Muscle layer of duodenum (tissue), 2 donors: ENCODE data around the gene SLC5A11.
"Not testable (repeated sequence)": the region's sequence is repeated elsewhere in the genome, so short reads cannot be mapped to it uniquely, and the experiment has no call there.

ENCODE experiments used
- H3K27ac ChIP-seq: one replicate; pipeline ENCODE4 v1.7.0; 2013; ENCODE audit warnings: mild to moderate bottlenecking, low read length
- H3K27me3 ChIP-seq: one replicate; pipeline ENCODE4 v1.7.0; 2013; ENCODE audit warnings: low read depth, mild to moderate bottlenecking, control low read depth, low read length
- H3K36me3 ChIP-seq, 2 donors: one replicate each; pipeline ENCODE4 v1.7.0; 2013; ENCODE audit warnings: low read length in 2 of 2, control low read depth in 1 of 2, mild to moderate bottlenecking in 1 of 2; ENCODE audit not compliant: insufficient read depth in 2 of 2, control insufficient read depth in 1 of 2
- H3K4me1 ChIP-seq, 2 donors: one replicate each; pipeline ENCODE4 v1.7.0; 2013; ENCODE audit warnings: low read length in 2 of 2, mild to moderate bottlenecking in 2 of 2, control low read depth in 1 of 2, moderate library complexity in 1 of 2; ENCODE audit not compliant: insufficient read depth in 2 of 2, control insufficient read depth in 1 of 2
- H3K4me3 ChIP-seq, 2 donors: one replicate each; pipeline ENCODE4 v1.7.0; 2013; ENCODE audit warnings: low read length in 2 of 2, low read depth in 1 of 2, mild to moderate bottlenecking in 1 of 2
- H3K9me3 ChIP-seq, 2 donors: one replicate each; pipeline ENCODE4 v1.7.0; 2013; ENCODE audit warnings: low read length in 2 of 2, control low read depth in 1 of 2, mild to moderate bottlenecking in 1 of 2; ENCODE audit not compliant: control insufficient read depth in 1 of 2
- donor health status: healthy.

Gene SLC5A11

DNA sequence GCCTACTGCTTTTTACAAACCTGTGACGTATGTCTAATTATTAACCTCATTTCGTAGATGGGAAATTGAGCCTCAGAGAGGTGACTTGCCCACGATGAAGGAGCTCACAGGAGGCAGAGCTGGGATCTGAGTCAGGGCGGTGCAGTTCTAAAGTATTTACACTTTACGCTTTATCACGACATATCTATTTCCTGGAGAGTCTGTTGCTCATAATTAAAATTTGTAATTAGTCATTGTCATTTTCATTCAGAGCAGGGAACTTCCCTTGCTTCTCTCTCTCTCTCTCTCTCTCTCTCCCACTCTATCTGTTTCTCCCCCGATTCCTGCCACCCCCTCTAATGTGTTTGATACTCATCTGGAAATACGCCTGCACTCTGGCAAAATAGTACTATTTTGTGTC lies 5.9 kb downstream of the SLC5A11 start:
- Histone ChIP-seq H3K4me3 (no peak overlapping the region), H3K27me3 (no peaks in the 10 kb centered on the region), H3K36me3 (no peaks in the 10 kb centered on the region), H3K27ac (no peak overlapping the region), H3K9me3 (no peaks in the 10 kb centered on the region), H3K4me1 (peaks cover 0 to 8% of the 10 kb centered on the region in 2 donors)

DNA sequence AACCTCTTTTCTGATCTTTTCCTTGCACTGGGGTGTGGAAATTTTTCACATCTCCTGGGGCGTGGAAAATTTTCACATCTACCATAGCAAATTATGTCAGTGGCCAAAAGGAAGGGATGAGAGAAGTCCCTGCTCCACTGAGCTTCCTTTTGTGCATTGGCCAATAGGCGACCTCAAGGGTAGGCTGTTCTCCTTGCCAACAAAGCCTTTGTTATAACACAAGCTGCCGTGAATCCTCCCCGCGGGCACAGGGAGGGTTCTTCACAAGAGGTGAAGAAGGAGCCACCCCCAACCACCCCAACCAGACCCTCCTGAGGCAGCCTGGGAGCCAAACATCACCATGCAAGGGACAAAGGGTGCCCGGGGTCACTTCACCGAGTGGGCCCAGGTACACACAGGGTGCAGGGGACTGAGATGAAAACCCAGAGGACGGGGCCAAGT lies 6.5 kb downstream of the SLC5A11 start:
- no peak overlapping the region for H3K4me3 ChIP-seq
- H3K4me1 ChIP-seq, result peaks cover 0 to 8% of the 10 kb centered on the region in 2 donors
- H3K27me3 ChIP-seq, result no peaks in the 10 kb centered on the region
- no peak overlapping the region for H3K27ac ChIP-seq
- H3K36me3 ChIP-seq, result no peaks in the 10 kb centered on the region
- H3K9me3 ChIP-seq, result no peaks in the 10 kb centered on the region

DNA sequence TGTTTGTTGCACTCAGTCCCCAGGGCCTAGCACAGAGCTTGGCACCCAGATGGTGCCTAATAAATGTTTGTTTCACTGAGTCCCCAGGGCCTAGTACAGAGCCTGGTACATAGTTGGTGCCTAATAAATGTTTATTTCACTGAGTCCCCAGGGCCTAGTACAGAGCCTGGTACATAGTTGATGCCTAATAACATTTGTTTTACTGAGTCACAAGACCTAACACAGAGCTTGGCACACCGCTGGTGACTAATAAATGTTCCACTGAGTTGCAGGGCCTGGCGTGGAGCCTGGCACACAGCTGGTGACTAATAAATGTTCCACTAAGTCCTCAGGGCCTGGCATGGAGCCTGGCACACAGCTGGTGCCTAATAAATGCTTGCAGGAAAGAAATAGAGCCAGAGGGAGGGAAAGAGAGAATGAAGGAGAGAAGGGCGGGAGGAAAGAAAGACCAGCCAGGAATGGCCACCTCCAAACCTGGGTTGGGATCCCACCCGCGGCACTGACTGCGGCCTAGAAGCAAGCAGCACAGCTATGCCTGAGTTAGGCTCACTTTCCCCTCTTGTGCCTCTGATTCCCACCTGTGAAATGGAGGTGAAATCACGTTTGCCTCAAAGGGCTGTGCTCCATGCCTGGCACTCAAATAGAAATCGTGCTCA lies 7.5 kb downstream of the SLC5A11 start:
- Histone ChIP-seq H3K36me3 (no peaks in the 10 kb centered on the region), H3K27ac (no peak overlapping the region), H3K27me3 (no peaks in the 10 kb centered on the region), H3K4me1 (peaks cover 0 to 8% of the 10 kb centered on the region in 2 donors), H3K4me3 (no peak overlapping the region), H3K9me3 (no peaks in the 10 kb centered on the region)

DNA sequence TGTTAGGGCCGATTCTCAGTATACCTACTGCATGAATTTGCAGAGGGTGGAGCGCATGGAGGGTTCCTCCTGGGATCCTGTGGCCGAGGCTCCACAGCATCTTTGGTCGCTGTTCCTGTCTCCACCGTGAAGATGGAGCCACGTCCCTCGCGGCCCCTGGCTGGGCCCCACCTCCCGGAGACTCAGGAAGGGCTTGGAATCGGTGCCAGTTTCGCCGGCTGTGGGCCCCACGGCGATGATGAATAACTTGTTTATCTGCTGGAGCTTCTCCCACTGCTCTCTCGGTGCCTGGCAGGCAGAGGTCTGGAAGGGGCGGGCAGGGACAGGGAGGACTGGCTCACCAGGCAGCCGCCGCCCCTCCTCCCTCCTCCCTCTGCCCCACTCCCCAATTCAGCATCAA lies 8.1 kb downstream of the SLC5A11 start:
- Histone ChIP-seq H3K4me3 (peak overlapping the region in 1 of 2 donors; percentile 32), H3K27ac (no peak overlapping the region), H3K27me3 (no peaks in the 10 kb centered on the region), H3K9me3 (no peaks in the 10 kb centered on the region), H3K4me1 (peaks cover 0 to 8% of the 10 kb centered on the region in 2 donors), H3K36me3 (no peaks in the 10 kb centered on the region)

DNA sequence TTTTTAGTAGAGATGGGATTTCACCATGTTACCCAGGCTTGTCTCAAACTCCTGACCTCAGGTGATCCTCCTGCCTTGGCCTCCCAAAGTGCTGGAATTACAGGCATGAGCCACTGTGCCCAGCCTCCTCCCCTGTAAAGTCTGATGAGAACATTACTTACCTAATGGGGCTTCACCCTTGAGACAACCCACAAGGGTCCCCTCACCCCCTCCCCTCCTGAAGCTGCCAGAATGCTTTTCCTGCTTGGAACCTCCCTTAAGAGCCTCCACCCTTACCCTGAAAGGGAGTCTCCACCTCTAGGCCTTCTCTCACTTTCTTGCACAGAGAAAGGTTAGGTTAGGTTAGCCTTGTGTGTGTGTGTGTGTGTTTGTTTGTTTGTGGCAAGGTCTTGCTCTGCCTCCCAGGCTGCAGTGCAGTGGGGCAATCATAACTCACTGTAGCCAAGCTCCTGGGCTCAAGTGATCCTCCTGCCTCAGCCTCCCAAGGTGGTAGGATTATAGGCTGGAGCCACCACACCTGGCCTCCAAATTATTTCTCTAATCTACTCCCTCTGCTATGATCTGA lies 8.9 kb downstream of the SLC5A11 start:
- H3K36me3 ChIP-seq, result no peaks in the 10 kb centered on the region
- no peak overlapping the region for H3K4me3 ChIP-seq
- no peaks in the 10 kb centered on the region for H3K9me3 ChIP-seq
- no peaks in the 10 kb centered on the region for H3K27me3 ChIP-seq
- peaks cover 0 to 8% of the 10 kb centered on the region in 2 donors for H3K4me1 ChIP-seq
- H3K27ac ChIP-seq, result no peak overlapping the region

DNA sequence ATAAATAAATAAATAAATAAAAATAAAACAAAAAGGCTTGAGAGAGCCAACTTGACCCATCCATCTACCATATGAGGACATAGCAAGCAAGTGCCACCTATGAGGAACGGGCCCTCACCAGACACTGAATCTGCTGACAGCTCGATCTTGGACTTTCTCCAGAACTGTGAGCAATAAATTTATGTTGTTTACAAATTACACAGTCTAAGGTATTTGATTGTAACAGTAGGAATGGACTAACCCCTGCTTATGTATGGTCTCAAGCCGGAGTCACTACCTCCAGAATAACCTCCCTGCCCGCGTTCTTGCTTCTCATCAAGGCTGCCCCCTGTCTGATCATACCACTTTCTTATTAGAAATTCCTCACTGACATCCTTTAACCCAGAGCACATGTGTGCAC lies 9.9 kb downstream of the SLC5A11 start:
- Histone ChIP-seq H3K4me3 (no peak overlapping the region), H3K36me3 (no peaks in the 10 kb centered on the region), H3K4me1 (peaks cover 0 to 8% of the 10 kb centered on the region in 2 donors), H3K27me3 (no peaks in the 10 kb centered on the region), H3K27ac (no peak overlapping the region), H3K9me3 (no peaks in the 10 kb centered on the region)

DNA sequence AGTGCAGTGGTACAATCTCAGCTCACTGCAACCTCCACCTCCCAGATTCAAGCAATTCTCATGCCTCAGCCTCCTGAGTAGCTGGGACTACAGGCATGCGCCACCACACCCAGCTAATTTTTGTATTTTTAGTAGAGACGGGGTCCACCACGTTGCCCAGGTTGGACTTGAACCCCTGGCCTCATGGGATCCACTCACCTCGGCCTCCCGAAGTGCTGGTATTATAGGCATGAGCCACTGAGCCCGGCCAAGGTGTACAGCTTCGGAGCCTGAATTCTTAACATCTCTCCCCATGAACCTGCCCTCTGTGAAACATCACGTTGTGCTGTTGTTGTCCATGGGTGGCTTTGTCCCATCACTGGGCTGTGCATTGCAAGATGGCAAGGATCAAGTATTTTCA lies 11.1 kb downstream of the SLC5A11 start:
- not testable (repeated sequence) for H3K36me3 ChIP-seq, H3K27me3 ChIP-seq, H3K9me3 ChIP-seq, H3K27ac ChIP-seq, H3K4me3 ChIP-seq, H3K4me1 ChIP-seq

DNA sequence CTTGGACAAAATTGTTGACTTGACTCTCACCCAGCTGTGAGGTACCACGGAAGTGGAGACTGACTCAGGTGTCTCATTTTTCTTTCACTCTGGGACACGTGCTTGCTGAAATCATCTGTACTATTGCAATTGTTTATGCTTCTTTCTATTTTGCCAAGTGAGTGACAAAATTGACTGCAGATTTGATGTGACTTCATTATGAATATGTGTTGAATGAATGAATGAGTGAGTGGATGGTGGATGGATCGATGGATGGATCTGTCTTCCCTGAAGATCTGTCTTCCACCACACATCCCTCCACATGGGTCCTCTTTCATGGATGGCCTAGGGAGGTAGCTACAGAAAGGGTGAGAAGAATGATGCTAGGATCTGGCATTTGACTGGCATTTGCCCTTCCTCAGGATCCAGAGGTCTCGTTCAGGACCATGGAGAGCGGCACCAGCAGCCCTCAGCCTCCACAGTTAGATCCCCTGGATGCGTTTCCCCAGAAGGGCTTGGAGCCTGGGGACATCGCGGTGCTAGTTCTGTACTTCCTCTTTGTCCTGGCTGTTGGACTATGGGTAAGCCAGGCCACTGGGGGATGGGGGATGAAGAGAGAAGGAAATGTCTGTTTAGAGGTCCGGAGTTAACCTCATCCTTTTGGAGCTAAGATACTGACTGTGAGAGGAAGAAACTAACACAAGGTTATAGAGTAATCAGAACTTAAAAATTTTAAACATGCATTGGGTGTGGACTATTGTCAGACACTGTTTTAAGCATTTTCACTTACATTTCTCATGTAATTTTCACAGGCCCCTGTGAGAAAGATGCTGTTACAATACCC lies 12.7 kb downstream of the SLC5A11 start:
- H3K36me3 ChIP-seq, result no peaks in the 10 kb centered on the region
- peaks cover 0 to 8% of the 10 kb centered on the region in 2 donors for H3K4me1 ChIP-seq
- no peaks in the 10 kb centered on the region for H3K27me3 ChIP-seq
- no peak overlapping the region for H3K27ac ChIP-seq
- H3K4me3 ChIP-seq, result no peak overlapping the region
- no peaks in the 10 kb centered on the region for H3K9me3 ChIP-seq

DNA sequence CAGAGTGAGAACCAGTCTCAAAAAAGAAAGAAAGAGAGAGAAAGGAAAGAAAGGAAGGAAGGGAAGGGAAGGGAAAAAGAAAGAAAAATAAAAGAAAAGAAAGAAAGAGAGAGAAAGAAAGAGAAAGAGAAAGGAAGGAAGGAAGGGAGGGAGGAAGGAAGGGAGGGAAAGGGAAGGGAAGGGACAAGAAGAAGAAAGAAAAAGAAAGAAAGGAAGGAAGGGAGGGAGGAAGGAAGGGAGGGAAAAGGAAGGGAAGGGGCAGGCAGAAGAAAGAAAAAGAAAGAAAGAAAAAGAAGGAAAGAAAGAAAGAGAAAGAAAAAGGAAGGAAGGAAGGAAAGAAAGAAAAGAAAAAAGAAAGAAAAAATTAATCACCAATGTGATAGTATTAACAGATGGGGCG lies 15.7 kb downstream of the SLC5A11 start:
- Histone ChIP-seq H3K27ac (no peak overlapping the region), H3K36me3 (no peaks in the 10 kb centered on the region), H3K4me1 (no peaks in the 10 kb centered on the region), H3K4me3 (no peak overlapping the region), H3K27me3 (no peaks in the 10 kb centered on the region), H3K9me3 (peaks cover 0 to 6% of the 10 kb centered on the region in 2 donors)

DNA sequence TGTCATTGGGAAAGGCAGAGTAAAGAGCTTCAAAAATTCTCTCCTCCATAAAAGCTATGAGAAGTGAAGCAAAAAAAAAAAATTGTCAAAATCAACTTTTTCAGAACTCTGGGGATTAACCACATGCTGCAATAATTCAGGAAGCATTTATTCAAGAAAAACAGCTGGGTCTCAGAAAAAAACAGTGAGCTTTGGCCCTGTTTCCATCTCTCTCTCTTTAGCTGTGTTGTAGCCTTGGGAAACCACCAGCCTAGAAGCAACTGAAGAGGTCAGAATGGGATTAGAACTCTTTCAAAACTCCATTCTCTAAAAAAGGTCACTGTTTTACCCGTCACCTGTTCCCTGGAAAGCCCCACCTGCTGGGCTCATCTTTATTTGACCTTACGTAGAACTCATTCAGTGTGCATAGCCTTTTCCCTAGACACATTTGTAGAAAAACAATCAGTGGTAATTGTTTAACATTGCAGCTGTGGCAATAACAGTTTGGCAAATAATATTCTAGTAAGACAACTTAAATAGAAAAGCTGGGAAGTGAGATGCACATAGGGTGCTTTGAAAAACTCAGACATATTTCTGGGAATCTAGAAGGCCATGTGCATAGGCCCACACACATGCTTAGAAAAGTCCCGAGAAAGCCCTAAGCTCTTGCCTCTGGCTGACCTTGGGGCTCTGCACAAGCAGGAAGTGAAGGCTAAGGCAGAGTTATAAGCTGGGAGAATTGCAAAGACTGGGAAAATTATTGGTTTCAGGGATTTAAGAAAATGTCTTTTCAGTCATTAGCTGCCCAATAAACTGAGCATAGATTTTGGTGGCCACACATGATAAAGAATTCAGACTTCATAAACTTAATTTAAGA lies 18.0 kb downstream of the SLC5A11 start:
- Histone ChIP-seq H3K27me3 (no peaks in the 10 kb centered on the region), H3K36me3 (no peaks in the 10 kb centered on the region), H3K27ac (no peak overlapping the region), H3K4me1 (no peaks in the 10 kb centered on the region), H3K9me3 (peaks cover 0 to 6% of the 10 kb centered on the region in 2 donors), H3K4me3 (no peak overlapping the region)

DNA sequence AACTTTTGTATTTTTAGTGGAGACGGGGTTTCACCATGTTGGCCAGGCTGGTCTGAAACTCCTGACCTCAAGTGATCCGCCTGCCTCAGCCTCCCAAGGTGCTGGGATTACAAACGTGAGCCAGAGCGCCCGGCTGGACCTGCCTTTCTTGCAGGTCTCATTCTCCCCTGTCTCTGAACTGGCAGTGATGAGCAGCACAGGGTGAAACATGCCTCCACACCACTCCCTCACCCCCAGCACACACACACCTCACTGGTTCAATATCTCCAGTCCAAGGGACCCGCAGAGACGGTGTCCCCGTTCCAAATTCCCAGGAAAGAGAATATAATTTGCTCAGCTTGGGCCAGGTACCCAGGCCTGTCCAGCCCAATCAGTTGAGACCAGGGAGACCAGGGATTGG lies 23.3 kb downstream of the SLC5A11 start:
- H3K36me3 ChIP-seq, result no peaks in the 10 kb centered on the region
- H3K4me3 ChIP-seq, result no peak overlapping the region
- no peak overlapping the region for H3K27ac ChIP-seq
- no peaks in the 10 kb centered on the region for H3K4me1 ChIP-seq
- H3K9me3 ChIP-seq, result peaks cover 0 to 4% of the 10 kb centered on the region in 2 donors
- no peaks in the 10 kb centered on the region for H3K27me3 ChIP-seq
